GM12878 (cell line): ENCODE results near the gene KRTAP5-6. TPM values are rescaled to one million over a fixed set of nuclear protein-coding genes. Genes with fewer than 3 reads are reported as not detected.

Source experiments
- ATAC-seq: fragments of 200-7000 bp; cut with Tn5 transposase; 3 replicates; pipeline ENCODE4 v1.9.1; 2020; ENCODE audit warnings: mild to moderate bottlenecking, moderate library complexity
- BruUV-seq: library from RNA; stranded (reverse); fragments of 400-500 nt; replicated peaks from 2 replicates; lab custom pipeline; 2021; lab: Mats Ljungman, UMichigan
- CTCF ChIA-PET: fragments of 300-600 bp; sonication (Branson Sonifier 250); formaldehyde crosslinking; extraction: SDS; loops from one replicate; lab custom pipeline; 2021; ENCODE audit warnings: inconsistent platforms; lab: Yijun Ruan, JAX
- POLR2A ChIA-PET: fragments of 350-600 bp; formaldehyde crosslinking; extraction: SDS; loops from one replicate; lab custom pipeline; 2021; ENCODE audit warnings: inconsistent platforms; lab: Charles Lee
- RAD21 ChIA-PET: fragments of 300-600 bp; sonication (Branson Sonifier 250); formaldehyde crosslinking; loops from one replicate; lab custom pipeline; 2023; ENCODE audit warnings: antibody characterized with exemption; ENCODE audit not compliant: unreplicated experiment; lab: Charles Lee
- SMC1A ChIA-PET: fragments of 300-600 bp; sonication (Branson Sonifier 250); formaldehyde crosslinking; loops from one replicate; lab custom pipeline; 2023; ENCODE audit not compliant: unreplicated experiment, uncharacterized antibody; lab: Charles Lee
- DNase-seq: peaks from one replicate; pipeline ENCODE4 v3.0.0-alpha.2; 2011; ENCODE audit warnings: low read depth, low spot score
- FAIRE-seq: peaks from 3 replicates; lab custom pipeline; 2011; peaks lifted over from hg19 to GRCh38; lab: Jason Lieb, UNC
- H2AFZ ChIP-seq: 2 replicates; pipeline ENCODE4 v1.6.0; 2011; ENCODE audit warnings: low read depth, low read length, control low read depth; ENCODE audit not compliant: control insufficient read depth
- H3K27ac ChIP-seq: 2 replicates; pipeline ENCODE4 v1.5.1; 2011; ENCODE audit warnings: control low read depth; ENCODE audit not compliant: control insufficient read depth, insufficient read depth
- H3K27me3 ChIP-seq, 2 experiments: replicated peaks in 1 of 2; 2 replicates each; pipeline versions ENCODE4 v1.6.0 to v1.6.1; 2011; ENCODE audit warnings: low read length in 1 of 2; ENCODE audit not compliant: control insufficient read depth in 2 of 2, insufficient read depth in 2 of 2
- H3K36me3 ChIP-seq, 2 experiments: 2 replicates each; pipeline ENCODE4 v1.5.1; 2011; ENCODE audit warnings: low read length in 1 of 2; ENCODE audit not compliant: control insufficient read depth in 2 of 2, insufficient read depth in 2 of 2
- H3K4me1 ChIP-seq: 2 replicates; pipeline ENCODE4 v1.6.1; 2011; ENCODE audit warnings: mild to moderate bottlenecking, low read length, moderate library complexity, mixed read lengths; ENCODE audit not compliant: control insufficient read depth, insufficient read depth
- H3K4me2 ChIP-seq: 2 replicates; pipeline ENCODE4 v1.6.0; 2011; ENCODE audit warnings: control low read depth; ENCODE audit not compliant: control insufficient read depth, insufficient read depth
- H3K4me3 ChIP-seq: fragments of 200-600 bp; sonication (generic); 2 replicates; pipeline ENCODE4 v1.5.1; 2016
- H3K79me2 ChIP-seq: 2 replicates; pipeline ENCODE4 v1.6.0; 2011; ENCODE audit warnings: low read length; ENCODE audit not compliant: control insufficient read depth, insufficient read depth
- H3K9ac ChIP-seq: 2 replicates; pipeline ENCODE4 v1.8.0; 2011; ENCODE audit warnings: low read length, control low read depth, mixed read lengths; ENCODE audit not compliant: control insufficient read depth, insufficient read depth
- H3K9me3 ChIP-seq: replicated peaks from 3 replicates; pipeline ENCODE4 v1.5.1; 2011; ENCODE audit warnings: mild to moderate bottlenecking, low read length; ENCODE audit not compliant: control insufficient read depth, insufficient read depth
- H4K20me1 ChIP-seq: 2 replicates; pipeline ENCODE4 v1.6.0; 2011; ENCODE audit not compliant: control insufficient read depth, insufficient read depth
- ASH2L ChIP-seq: fragments of 300-600, 200-600 bp; sonication (generic); IDR thresholded peaks from 2 replicates; pipeline ENCODE4 v1.6.1; 2017; ENCODE audit warnings: low read depth, mild to moderate bottlenecking, borderline replicate concordance
- DPF2 ChIP-seq: fragments of 450-650 bp; IDR thresholded peaks from 2 replicates; pipeline ENCODE4 v1.6.1; 2017; ENCODE audit warnings: mild to moderate bottlenecking
- EP300 ChIP-seq, 2 experiments: fragments of 150-350 bp in 1 of 2; IDR thresholded peaks; 2 replicates each; pipeline ENCODE4 v1.6.1; 2011 to 2012; ENCODE audit warnings: low read depth in 2 of 2, low read length in 2 of 2, borderline replicate concordance in 1 of 2, improper control_type of control experiment in 1 of 2, inconsistent platforms in 1 of 2; ENCODE audit not compliant: control insufficient read depth in 1 of 2
- MEF2B ChIP-seq: fragments of 450-650 bp; IDR thresholded peaks from 2 replicates; pipeline ENCODE4 v1.6.1; 2018; ENCODE audit warnings: mild to moderate bottlenecking, moderate library complexity; ENCODE audit not compliant: partially characterized antibody, poor library complexity, severe bottlenecking
- RBBP5 ChIP-seq: fragments of 200-600 bp; sonication (generic); conservative IDR thresholded peaks from 2 replicates; pipeline ENCODE4 v1.6.1; 2016
- WGBS: methylation state at CpG from one replicate; pipeline ENCODE4 v1.1.6; 2016; ENCODE audit warnings: low lambda C conversion rate; ENCODE audit not compliant: insufficient replicate concordance, insufficient coverage; ENCODE audit errors: missing lambda C conversion rate; 5-methylcytosine and 5-hydroxymethylcytosine counted together
- in situ Hi-C: fragments of 300-500 bp; cut with MboI; formaldehyde crosslinking; loops from 9 replicates; pipeline ENCODE4 v1.14.3; 2018; ENCODE audit warnings: mixed read lengths
- intact Hi-C: fragments of 100-400 bp; cut with micrococcal nuclease; formaldehyde crosslinking; loops from one replicate; pipeline ENCODE4 v1.14.2; 2022; ENCODE audit not compliant: unreplicated experiment
- polyA plus RNA-seq, 11 experiments: library from polyadenylated mRNA; depleted of rRNA in 4 of 11; unstranded in 6 of 11; stranded (reverse) in 5 of 11; fragments of >200 nt; fragmentation: Nextera tagmentation in 4 of 11; fragmentation: Illumina TruSeq in 1 of 11; extraction: Ambion mirVana in 4 of 11; extraction: Trizol in 1 of 11; gene quantifications; 1 replicate in 1 of 11; 2 replicates in 10 of 11; pipeline versions ENCODE4 v1.2.1 to v1.2.3, GENCODE V29; 2011 to 2016; ENCODE audit warnings: inconsistent platforms in 2 of 11, missing spikeins in 2 of 11, low read depth in 1 of 11
- total RNA-seq, 4 experiments: library from RNA; depleted of rRNA in 3 of 4; stranded (reverse); fragments of >200 nt in 3 of 4; fragmentation: Illumina TruSeq in 1 of 4; extraction: Trizol in 1 of 4; gene quantifications; 2 replicates each; pipeline versions ENCODE4 v1.2.1 to v1.2.3, GENCODE V29; 2013 to 2021
- TF ChIP-seq, protein P1 (sequence below): fragments of 150-350 bp; IDR thresholded peaks from 2 replicates; pipeline ENCODE4 v1.6.1; 2016; ENCODE audit warnings: low read depth, low read length
- TF ChIP-seq, protein P2 (sequence below): IDR thresholded peaks from 2 replicates; pipeline ENCODE4 v1.6.1; 2012; ENCODE audit warnings: low read length, inconsistent platforms

Gene KRTAP5-6
- total and polyA plus RNA-seq, 10 of the 15 experiments (the other 5 are each of a cell fraction or from before 2014, with no cell fraction given) = not detected

DNA sequence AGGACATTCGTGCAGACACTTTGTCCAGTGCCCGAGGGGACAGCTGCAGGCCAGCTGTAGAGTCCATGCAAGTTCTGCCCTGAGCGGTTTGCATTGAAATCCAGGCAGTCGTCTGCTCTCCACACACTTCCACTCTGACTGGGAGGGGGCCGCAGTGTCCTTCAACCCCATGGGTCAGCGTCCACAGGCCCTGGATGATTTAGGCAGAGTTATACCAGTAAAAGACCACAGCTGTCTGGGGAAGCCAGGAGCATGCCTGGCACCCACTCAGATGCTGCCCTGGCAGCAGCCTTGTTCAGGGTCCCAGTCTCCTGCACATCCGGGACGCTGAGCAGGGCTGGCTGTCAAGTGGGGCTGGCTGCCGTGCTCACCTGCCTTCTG is 40.9 kb upstream of the KRTAP5-6 start:
- no peak for DNase-seq
- no peak overlapping the region for H2AFZ ChIP-seq
- ChIA-PET POLR2A (no interaction called here), CTCF (no interaction called here), RAD21 (no interaction called here), SMC1A (no interaction called here)
- peaks cover 0 to 3% of the 10 kb centered on the region in 2 experiments; a peak in 3 of 4 replicates for H3K27me3 ChIP-seq
- no peak overlapping the region for H3K27ac ChIP-seq
- ATAC-seq = no peak
- no peak for FAIRE-seq
- WGBS = 41% methylated on average over 9 of the region's 9 CpGs
- no peaks in the 10 kb centered on the region for H3K4me1 ChIP-seq
- H3K4me2 ChIP-seq = no peak overlapping the region
- in situ Hi-C loops (no loop called here), intact Hi-C loops (no loop called here)
- no TSS peak for BruUV-seq
- H3K36me3 ChIP-seq = no peaks in the 10 kb centered on the region
- no peaks in the 10 kb centered on the region for H3K9me3 ChIP-seq
- H3K4me3 ChIP-seq = no peak overlapping the region
- H3K9ac ChIP-seq = no peak overlapping the region
- no peaks in the 10 kb centered on the region for H3K79me2 ChIP-seq
- H4K20me1 ChIP-seq = no peaks in the 10 kb centered on the region
- TF ChIP-seq EP300 (IDR thresholded peaks at IDR 0.05; ENCODE audit: borderline replicate concordance in 1 of 2, control insufficient read depth in 1 of 2, low read depth in 2 of 2, low read length in 2 of 2) = no peak
- TF ChIP-seq, protein P1, sequence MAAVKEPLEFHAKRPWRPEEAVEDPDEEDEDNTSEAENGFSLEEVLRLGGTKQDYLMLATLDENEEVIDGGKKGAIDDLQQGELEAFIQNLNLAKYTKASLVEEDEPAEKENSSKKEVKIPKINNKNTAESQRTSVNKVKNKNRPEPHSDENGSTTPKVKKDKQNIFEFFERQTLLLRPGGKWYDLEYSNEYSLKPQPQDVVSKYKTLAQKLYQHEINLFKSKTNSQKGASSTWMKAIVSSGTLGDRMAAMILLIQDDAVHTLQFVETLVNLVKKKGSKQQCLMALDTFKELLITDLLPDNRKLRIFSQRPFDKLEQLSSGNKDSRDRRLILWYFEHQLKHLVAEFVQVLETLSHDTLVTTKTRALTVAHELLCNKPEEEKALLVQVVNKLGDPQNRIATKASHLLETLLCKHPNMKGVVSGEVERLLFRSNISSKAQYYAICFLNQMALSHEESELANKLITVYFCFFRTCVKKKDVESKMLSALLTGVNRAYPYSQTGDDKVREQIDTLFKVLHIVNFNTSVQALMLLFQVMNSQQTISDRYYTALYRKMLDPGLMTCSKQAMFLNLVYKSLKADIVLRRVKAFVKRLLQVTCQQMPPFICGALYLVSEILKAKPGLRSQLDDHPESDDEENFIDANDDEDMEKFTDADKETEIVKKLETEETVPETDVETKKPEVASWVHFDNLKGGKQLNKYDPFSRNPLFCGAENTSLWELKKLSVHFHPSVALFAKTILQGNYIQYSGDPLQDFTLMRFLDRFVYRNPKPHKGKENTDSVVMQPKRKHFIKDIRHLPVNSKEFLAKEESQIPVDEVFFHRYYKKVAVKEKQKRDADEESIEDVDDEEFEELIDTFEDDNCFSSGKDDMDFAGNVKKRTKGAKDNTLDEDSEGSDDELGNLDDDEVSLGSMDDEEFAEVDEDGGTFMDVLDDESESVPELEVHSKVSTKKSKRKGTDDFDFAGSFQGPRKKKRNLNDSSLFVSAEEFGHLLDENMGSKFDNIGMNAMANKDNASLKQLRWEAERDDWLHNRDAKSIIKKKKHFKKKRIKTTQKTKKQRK = no peak
- no peak for TF ChIP-seq MEF2B
- TF ChIP-seq RBBP5 = no peak
- TF ChIP-seq DPF2 = no peak
- TF ChIP-seq ASH2L = no peak
- TF ChIP-seq, protein P2, sequence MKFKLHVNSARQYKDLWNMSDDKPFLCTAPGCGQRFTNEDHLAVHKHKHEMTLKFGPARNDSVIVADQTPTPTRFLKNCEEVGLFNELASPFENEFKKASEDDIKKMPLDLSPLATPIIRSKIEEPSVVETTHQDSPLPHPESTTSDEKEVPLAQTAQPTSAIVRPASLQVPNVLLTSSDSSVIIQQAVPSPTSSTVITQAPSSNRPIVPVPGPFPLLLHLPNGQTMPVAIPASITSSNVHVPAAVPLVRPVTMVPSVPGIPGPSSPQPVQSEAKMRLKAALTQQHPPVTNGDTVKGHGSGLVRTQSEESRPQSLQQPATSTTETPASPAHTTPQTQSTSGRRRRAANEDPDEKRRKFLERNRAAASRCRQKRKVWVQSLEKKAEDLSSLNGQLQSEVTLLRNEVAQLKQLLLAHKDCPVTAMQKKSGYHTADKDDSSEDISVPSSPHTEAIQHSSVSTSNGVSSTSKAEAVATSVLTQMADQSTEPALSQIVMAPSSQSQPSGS = no peak
